HG02623 (cell line): ENCODE results near the gene CIAPIN1.

Experiments
- ATAC-seq: cut with Tn5 transposase; IDR thresholded peaks from one replicate; pipeline ENCODE4 v1.9.1; 2021; ENCODE audit warnings: moderate library complexity; ENCODE audit not compliant: unreplicated experiment

CIAPIN1 gene

GRCh38 chr16:57447186-57447962 is at the start of gene CIAPIN1, which contains the start of gene COQ9:
CIAPIN1 (minus strand) TSS chr16:57447385; CDS start chr16:57440928, 6,457 bp downstream.
COQ9 (plus strand) TSS chr16:57447479; CDS start chr16:57447506, 27 bp downstream.
- peak; percentile 98 for ATAC-seq

GRCh38 chr16:57493767-57494166 is 46.6 kb upstream of the CIAPIN1 start:
- no peak for ATAC-seq

GRCh38 chr16:57489229-57489628 is 42.0 kb upstream of the CIAPIN1 start:
- ATAC-seq: no peak

GRCh38 chr16:57486858-57487834 is 40.0 kb upstream of the CIAPIN1 start:
- no peak for ATAC-seq

- peak; percentile 89 for ATAC-seq
These were observed 39.0 kb upstream of the CIAPIN1 start, which contains the start of gene DOK4 for GRCh38 chr16:57485916-57486857. DOK4 (minus strand) TSS chr16:57486493; CDS start chr16:57479507, 6,986 bp downstream.

GRCh38 chr16:57485091-57485915 is 38.1 kb upstream of the CIAPIN1 start:
- no peak for ATAC-seq

- ATAC-seq: no peak
These were observed 37.4 kb upstream of the CIAPIN1 start for GRCh38 chr16:57484515-57485005.

- ATAC-seq: no peak
These were observed 36.7 kb upstream of the CIAPIN1 start for GRCh38 chr16:57483725-57484514.

- ATAC-seq: no peak
These were observed 35.8 kb upstream of the CIAPIN1 start for GRCh38 chr16:57482845-57483545.

GRCh38 chr16:57481421-57481820 is 34.2 kb upstream of the CIAPIN1 start:
- no peak for ATAC-seq

GRCh38 chr16:57480754-57481230 is 33.6 kb upstream of the CIAPIN1 start:
- ATAC-seq: no peak

- ATAC-seq: no peak
These were observed 33.0 kb upstream of the CIAPIN1 start for GRCh38 chr16:57479976-57480753.

GRCh38 chr16:57479205-57479975 is 32.2 kb upstream of the CIAPIN1 start:
- no peak for ATAC-seq

- no peak for ATAC-seq
These were observed 31.4 kb upstream of the CIAPIN1 start for GRCh38 chr16:57478396-57479204.

- no peak for ATAC-seq
These were observed 30.5 kb upstream of the CIAPIN1 start for GRCh38 chr16:57477531-57478202.
